ENCODE data around the gene HTRA2.

DNA sequence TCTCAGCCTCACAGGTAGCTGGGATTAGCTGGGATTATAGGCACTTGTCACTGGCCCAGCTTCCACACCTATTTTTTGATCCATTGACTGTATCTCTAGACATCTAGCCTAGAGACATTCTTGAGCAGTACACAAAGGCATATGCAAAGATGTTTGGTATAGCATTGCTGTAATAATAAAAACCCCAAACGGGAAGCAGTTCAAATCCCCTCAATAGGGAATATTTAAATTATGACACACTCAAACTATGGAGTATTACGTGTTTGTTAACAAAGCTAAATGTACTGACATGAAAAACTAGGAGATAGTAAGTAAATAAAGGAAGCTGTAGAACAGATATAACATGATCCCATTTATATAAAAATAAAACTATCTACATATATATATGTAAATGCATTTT is 52.5 kb downstream of the HTRA2 start:
- TF ChIP-seq, protein P1, sequence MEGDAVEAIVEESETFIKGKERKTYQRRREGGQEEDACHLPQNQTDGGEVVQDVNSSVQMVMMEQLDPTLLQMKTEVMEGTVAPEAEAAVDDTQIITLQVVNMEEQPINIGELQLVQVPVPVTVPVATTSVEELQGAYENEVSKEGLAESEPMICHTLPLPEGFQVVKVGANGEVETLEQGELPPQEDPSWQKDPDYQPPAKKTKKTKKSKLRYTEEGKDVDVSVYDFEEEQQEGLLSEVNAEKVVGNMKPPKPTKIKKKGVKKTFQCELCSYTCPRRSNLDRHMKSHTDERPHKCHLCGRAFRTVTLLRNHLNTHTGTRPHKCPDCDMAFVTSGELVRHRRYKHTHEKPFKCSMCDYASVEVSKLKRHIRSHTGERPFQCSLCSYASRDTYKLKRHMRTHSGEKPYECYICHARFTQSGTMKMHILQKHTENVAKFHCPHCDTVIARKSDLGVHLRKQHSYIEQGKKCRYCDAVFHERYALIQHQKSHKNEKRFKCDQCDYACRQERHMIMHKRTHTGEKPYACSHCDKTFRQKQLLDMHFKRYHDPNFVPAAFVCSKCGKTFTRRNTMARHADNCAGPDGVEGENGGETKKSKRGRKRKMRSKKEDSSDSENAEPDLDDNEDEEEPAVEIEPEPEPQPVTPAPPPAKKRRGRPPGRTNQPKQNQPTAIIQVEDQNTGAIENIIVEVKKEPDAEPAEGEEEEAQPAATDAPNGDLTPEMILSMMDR (IDR thresholded peaks at IDR 0.05) = no peak
- TF ChIP-seq EP300 (IDR thresholded peaks at IDR 0.05) = no peak
- TF ChIP-seq POLR2A (IDR thresholded peaks at IDR 0.05) = no peak
